Measurements from ENCODE around the gene TBC1D1.

Gene TBC1D1

GRCh38 chr4:38071801-38072431, 181.0 kb downstream of the TBC1D1 start:
- TF ChIP-seq ZNF664 (tag by site-specific recombination; IDR thresholded peaks at IDR 0.05) (no peak), ZNF704 (tag by site-specific recombination; IDR thresholded peaks at IDR 0.05) (no peak), ZBTB1 (tag by site-specific recombination; IDR thresholded peaks at IDR 0.05) (no peak)
- CTCF ChIA-PET = interaction anchor here (1.7 kb wide), 1 partner anchor 10 kb away, joined by 4 read pairs; no protein-coding TSS in a partner anchor
- Histone ChIP-seq H3K27ac (ENCODE audit: extremely low read depth, low read depth, low read length) (no peak overlapping the region), H3K36me3 (ENCODE audit: control insufficient read depth in 2 of 2, insufficient read depth in 1 of 2, low read length in 2 of 2) (peaks cover 0 to 12% of the 10 kb centered on the region in 2 experiments; a peak in 1 of 3 replicates), H3K4me1 (ENCODE audit: control insufficient read depth, insufficient read depth, low read length) (no peaks in the 10 kb centered on the region), H3K9me3 (ENCODE audit: control insufficient read depth, insufficient read depth, low read depth, low read length) (no peaks in the 10 kb centered on the region), H3K4me3 (ENCODE audit: low read depth, low read length) (no peak overlapping the region)
- POLR2A ChIA-PET = no interaction called here

- Histone ChIP-seq H3K4me3 (ENCODE audit: low read depth, low read length) (no peak overlapping the region), H3K36me3 (ENCODE audit: control insufficient read depth in 2 of 2, insufficient read depth in 1 of 2, low read length in 2 of 2) (peaks cover 0 to 11% of the 10 kb centered on the region in 2 experiments; a peak in 1 of 3 replicates), H3K27ac (ENCODE audit: extremely low read depth, low read depth, low read length) (no peak overlapping the region), H3K4me1 (ENCODE audit: control insufficient read depth, insufficient read depth, low read length) (no peaks in the 10 kb centered on the region), H3K9me3 (ENCODE audit: control insufficient read depth, insufficient read depth, low read depth, low read length) (no peaks in the 10 kb centered on the region)
- ChIA-PET CTCF (interaction anchor here (1.7 kb wide), 1 partner anchor 11 kb away, joined by 4 read pairs; no protein-coding TSS in a partner anchor), POLR2A (no interaction called here)
- no peak for TF ChIP-seq ZNF701 (tag by site-specific recombination; IDR thresholded peaks at IDR 0.05)
- no peak for TF ChIP-seq KLF16 (tag by site-specific recombination; IDR thresholded peaks at IDR 0.05)
- TF ChIP-seq ZNF777 (tag by site-specific recombination; IDR thresholded peaks at IDR 0.05; ENCODE audit: borderline replicate concordance) = no peak
- no peak for TF ChIP-seq ZNF645 (tag by site-specific recombination; IDR thresholded peaks at IDR 0.05)
- TF ChIP-seq SETDB1 (IDR thresholded peaks at IDR 0.05; ENCODE audit: insufficient read length, low read length) = no peak
- TF ChIP-seq ZNF48 (tag by site-specific recombination; IDR thresholded peaks at IDR 0.05) = no peak
- no peak for TF ChIP-seq ZNF140 (tag by site-specific recombination; IDR thresholded peaks at IDR 0.05)
- TF ChIP-seq ZNF266 (tag by site-specific recombination; IDR thresholded peaks at IDR 0.05; ENCODE audit: low read depth) = no peak
- TF ChIP-seq ZNF658 (tag by site-specific recombination; IDR thresholded peaks at IDR 0.05) = no peak
- TF ChIP-seq FEZF1 (tag by site-specific recombination; IDR thresholded peaks at IDR 0.05) = no peak
- no peak for TF ChIP-seq ZNF114 (tag by site-specific recombination; IDR thresholded peaks at IDR 0.05)
- no peak for TF ChIP-seq ZNF24 (tag by site-specific recombination; IDR thresholded peaks at IDR 0.05)
- TF ChIP-seq OSR2 (tag by site-specific recombination; IDR thresholded peaks at IDR 0.05) = no peak
- TF ChIP-seq HOXC10 (CRISPR knock-in tag; IDR thresholded peaks at IDR 0.05) = no peak
- TF ChIP-seq OVOL3 (tag by site-specific recombination; IDR thresholded peaks at IDR 0.05) = no peak
- no peak for TF ChIP-seq GLI4 (tag by site-specific recombination; IDR thresholded peaks at IDR 0.05)
- no peak for TF ChIP-seq ZXDB (tag by site-specific recombination; IDR thresholded peaks at IDR 0.05)
- TF ChIP-seq ZNF830 (tag by site-specific recombination; IDR thresholded peaks at IDR 0.05; ENCODE audit: low read depth) = no peak
- TF ChIP-seq ZNF366 (tag by site-specific recombination; conservative IDR thresholded peaks at IDR 0.05) = no peak
Measured at GRCh38 chr4:38072578-38072977, 181.7 kb downstream of the TBC1D1 start.
